ENCODE measurements around the gene SYNDIG1. TPM values are rescaled to one million over a fixed set of nuclear protein-coding genes. Genes with fewer than 3 reads are reported as not detected.

Gene SYNDIG1
- total and polyA plus RNA-seq, 2 donors (not counting 1 experiment from before 2014, with no cell fraction given): not detected

- no peak overlapping the region for H3K9ac ChIP-seq (ENCODE audit: low read length)
- peaks cover 6 to 30% of the 10 kb centered on the region in 2 donors for H3K4me1 ChIP-seq (ENCODE audit: control insufficient read depth in 2 of 2, insufficient read depth in 2 of 2, low read length in 2 of 2)
- no peaks in the 10 kb centered on the region for H3K9me3 ChIP-seq (ENCODE audit: control extremely low read depth in 1 of 3, control insufficient read depth in 2 of 3, insufficient read depth in 1 of 3, low read length in 2 of 3)
- H3K4me3 ChIP-seq (ENCODE audit: control extremely low read depth in 1 of 5, extremely low read depth in 1 of 5, insufficient read depth in 1 of 5, low read depth in 2 of 5, low read length in 4 of 5): no peak overlapping the region
- CTCF ChIA-PET: no interaction called here
- Mint-ChIP-seq H3K27ac (no peak overlapping the region), H3K4me1 (peaks cover 39% of the 10 kb centered on the region), H3K27me3 (no peaks in the 10 kb centered on the region), H3K9me3 (ENCODE audit: insufficient read depth) (peaks cover 2% of the 10 kb centered on the region), H3K4me3 (no peak overlapping the region)
- WGBS (ENCODE audit: insufficient coverage): 94% methylated on average over 2 of the region's 2 CpGs
- no peak overlapping the region for H2AFZ ChIP-seq (ENCODE audit: insufficient read depth, low read depth, low read length, poor library complexity, severe bottlenecking)
- H3K27me3 ChIP-seq (replicated peaks in 1 of 4; ENCODE audit: control extremely low read depth in 1 of 4, control insufficient read depth in 3 of 4, insufficient read depth in 4 of 4, low read length in 3 of 4): peaks cover 0 to 4% (median 0%) of the 10 kb centered on the region in 4 experiments
- H3K36me3 ChIP-seq (replicated peaks in 1 of 2; ENCODE audit: control extremely low read depth in 1 of 2, control insufficient read depth in 1 of 2, extremely low read depth in 1 of 2, insufficient read depth in 2 of 2, low read length in 1 of 2): no peaks in the 10 kb centered on the region
- no peak overlapping the region for H3K27ac ChIP-seq (ENCODE audit: low read length in 2 of 2)
- H4K20me1 ChIP-seq (ENCODE audit: control insufficient read depth, insufficient read depth, low read length, poor library complexity, severe bottlenecking): no peaks in the 10 kb centered on the region
- TF ChIP-seq EZH2 (IDR thresholded peaks at IDR 0.05; ENCODE audit: borderline replicate concordance, insufficient read depth, low read depth, low read length, poor library complexity, severe bottlenecking): no peak
- TF ChIP-seq, protein P1, sequence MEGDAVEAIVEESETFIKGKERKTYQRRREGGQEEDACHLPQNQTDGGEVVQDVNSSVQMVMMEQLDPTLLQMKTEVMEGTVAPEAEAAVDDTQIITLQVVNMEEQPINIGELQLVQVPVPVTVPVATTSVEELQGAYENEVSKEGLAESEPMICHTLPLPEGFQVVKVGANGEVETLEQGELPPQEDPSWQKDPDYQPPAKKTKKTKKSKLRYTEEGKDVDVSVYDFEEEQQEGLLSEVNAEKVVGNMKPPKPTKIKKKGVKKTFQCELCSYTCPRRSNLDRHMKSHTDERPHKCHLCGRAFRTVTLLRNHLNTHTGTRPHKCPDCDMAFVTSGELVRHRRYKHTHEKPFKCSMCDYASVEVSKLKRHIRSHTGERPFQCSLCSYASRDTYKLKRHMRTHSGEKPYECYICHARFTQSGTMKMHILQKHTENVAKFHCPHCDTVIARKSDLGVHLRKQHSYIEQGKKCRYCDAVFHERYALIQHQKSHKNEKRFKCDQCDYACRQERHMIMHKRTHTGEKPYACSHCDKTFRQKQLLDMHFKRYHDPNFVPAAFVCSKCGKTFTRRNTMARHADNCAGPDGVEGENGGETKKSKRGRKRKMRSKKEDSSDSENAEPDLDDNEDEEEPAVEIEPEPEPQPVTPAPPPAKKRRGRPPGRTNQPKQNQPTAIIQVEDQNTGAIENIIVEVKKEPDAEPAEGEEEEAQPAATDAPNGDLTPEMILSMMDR (IDR thresholded peaks at IDR 0.05): no peak
- no peak overlapping the region for H3K4me2 ChIP-seq (replicated peaks; ENCODE audit: low read depth, low read length, poor library complexity, severe bottlenecking)
- DNase-seq (no peak), ATAC-seq (ENCODE audit: low read depth) (no peak)
- intact Hi-C loops (cut with micrococcal nuclease): no loop called here
- H3K79me2 ChIP-seq (ENCODE audit: control insufficient read depth, insufficient read depth, low read length): no peaks in the 10 kb centered on the region
- POLR2A ChIA-PET: no interaction called here
Observed at GRCh38 chr20:24647713-24648112, 178.3 kb downstream of the SYNDIG1 start.

- no peak overlapping the region for H3K27ac Mint-ChIP-seq
- Histone ChIP-seq H3K4me1 (ENCODE audit: control insufficient read depth in 2 of 2, insufficient read depth in 2 of 2, low read length in 2 of 2) (peaks cover 6 to 30% of the 10 kb centered on the region in 2 donors), H3K4me2 (replicated peaks; ENCODE audit: low read depth, low read length, poor library complexity, severe bottlenecking) (no peak overlapping the region), H3K9ac (ENCODE audit: low read length) (no peak overlapping the region), H3K79me2 (ENCODE audit: control insufficient read depth, insufficient read depth, low read length) (no peaks in the 10 kb centered on the region), H3K9me3 (ENCODE audit: control extremely low read depth in 1 of 3, control insufficient read depth in 2 of 3, insufficient read depth in 1 of 3, low read length in 2 of 3) (no peaks in the 10 kb centered on the region), H2AFZ (ENCODE audit: insufficient read depth, low read depth, low read length, poor library complexity, severe bottlenecking) (no peak overlapping the region), H3K36me3 (replicated peaks in 1 of 2; ENCODE audit: control extremely low read depth in 1 of 2, control insufficient read depth in 1 of 2, extremely low read depth in 1 of 2, insufficient read depth in 2 of 2, low read length in 1 of 2) (no peaks in the 10 kb centered on the region), H3K27ac (ENCODE audit: low read length in 2 of 2) (no peak overlapping the region), H4K20me1 (ENCODE audit: control insufficient read depth, insufficient read depth, low read length, poor library complexity, severe bottlenecking) (no peaks in the 10 kb centered on the region), H3K4me3 (ENCODE audit: control extremely low read depth in 1 of 5, extremely low read depth in 1 of 5, insufficient read depth in 1 of 5, low read depth in 2 of 5, low read length in 4 of 5) (no peak overlapping the region), H3K27me3 (replicated peaks in 1 of 4; ENCODE audit: control extremely low read depth in 1 of 4, control insufficient read depth in 3 of 4, insufficient read depth in 4 of 4, low read length in 3 of 4) (peaks cover 0 to 4% (median 0%) of the 10 kb centered on the region in 4 experiments)
- TF ChIP-seq EZH2 (IDR thresholded peaks at IDR 0.05; ENCODE audit: borderline replicate concordance, insufficient read depth, low read depth, low read length, poor library complexity, severe bottlenecking): no peak
- TF ChIP-seq, protein P1 (IDR thresholded peaks at IDR 0.05): no peak
- POLR2A ChIA-PET: no interaction called here
- ATAC-seq (ENCODE audit: low read depth) (no peak), DNase-seq (no peak)
- intact Hi-C loops (cut with micrococcal nuclease): no loop called here
- 47% methylated on average over 1 of the region's 4 CpGs for WGBS (ENCODE audit: insufficient coverage)
- no peaks in the 10 kb centered on the region for H3K27me3 Mint-ChIP-seq
- H3K4me3 Mint-ChIP-seq: no peak overlapping the region
- CTCF ChIA-PET: no interaction called here
- peaks cover 2% of the 10 kb centered on the region for H3K9me3 Mint-ChIP-seq (ENCODE audit: insufficient read depth)
- peaks cover 39% of the 10 kb centered on the region for H3K4me1 Mint-ChIP-seq
Observed at GRCh38 chr20:24648481-24648880, 179.1 kb downstream of the SYNDIG1 start.
